ENCODE measurements around the gene CASP14. TPM values are rescaled to one million over a fixed set of nuclear protein-coding genes. Genes with fewer than 3 reads are reported as not detected.

Gene CASP14
- total RNA-seq, 1 experiment from 2014 or later: not detected

DNA sequence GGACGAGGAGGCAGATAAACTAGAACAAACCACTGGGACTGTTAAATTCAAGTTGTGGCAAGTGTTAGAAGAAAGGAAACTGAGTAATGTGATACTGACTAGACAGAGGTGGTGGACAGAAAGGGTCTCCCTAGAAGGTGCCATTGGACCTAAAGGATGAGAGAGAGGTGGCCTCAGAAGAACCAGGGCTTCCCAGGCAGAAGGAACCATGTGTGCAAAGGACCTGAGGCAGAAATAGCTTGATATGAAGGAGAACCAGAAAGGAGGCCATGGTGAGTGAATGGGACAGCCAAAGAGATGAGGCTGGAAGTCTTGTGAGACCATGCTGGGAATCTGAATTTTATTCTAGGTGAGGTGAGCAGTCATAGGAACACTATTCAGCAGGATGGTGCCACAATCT is 55.1 kb downstream of the CASP14 start:
- Mint-ChIP-seq H3K27ac (ENCODE audit: low read depth, unreplicated experiment) (no peak overlapping the region), H3K4me3 (ENCODE audit: unreplicated experiment) (no peak overlapping the region), H3K27me3 (ENCODE audit: insufficient read depth, unreplicated experiment) (no peaks in the 10 kb centered on the region), H3K4me1 (ENCODE audit: insufficient read depth, unreplicated experiment) (peaks cover 15% of the 10 kb centered on the region), H3K9me3 (ENCODE audit: unreplicated experiment) (peaks cover 13% of the 10 kb centered on the region), H3K36me3 (ENCODE audit: insufficient read depth, unreplicated experiment) (peaks cover 6% of the 10 kb centered on the region)
- POLR2A ChIA-PET: no interaction called here
- intact Hi-C loops (cut with micrococcal nuclease): no loop called here
- TF ChIP-seq, protein P1, sequence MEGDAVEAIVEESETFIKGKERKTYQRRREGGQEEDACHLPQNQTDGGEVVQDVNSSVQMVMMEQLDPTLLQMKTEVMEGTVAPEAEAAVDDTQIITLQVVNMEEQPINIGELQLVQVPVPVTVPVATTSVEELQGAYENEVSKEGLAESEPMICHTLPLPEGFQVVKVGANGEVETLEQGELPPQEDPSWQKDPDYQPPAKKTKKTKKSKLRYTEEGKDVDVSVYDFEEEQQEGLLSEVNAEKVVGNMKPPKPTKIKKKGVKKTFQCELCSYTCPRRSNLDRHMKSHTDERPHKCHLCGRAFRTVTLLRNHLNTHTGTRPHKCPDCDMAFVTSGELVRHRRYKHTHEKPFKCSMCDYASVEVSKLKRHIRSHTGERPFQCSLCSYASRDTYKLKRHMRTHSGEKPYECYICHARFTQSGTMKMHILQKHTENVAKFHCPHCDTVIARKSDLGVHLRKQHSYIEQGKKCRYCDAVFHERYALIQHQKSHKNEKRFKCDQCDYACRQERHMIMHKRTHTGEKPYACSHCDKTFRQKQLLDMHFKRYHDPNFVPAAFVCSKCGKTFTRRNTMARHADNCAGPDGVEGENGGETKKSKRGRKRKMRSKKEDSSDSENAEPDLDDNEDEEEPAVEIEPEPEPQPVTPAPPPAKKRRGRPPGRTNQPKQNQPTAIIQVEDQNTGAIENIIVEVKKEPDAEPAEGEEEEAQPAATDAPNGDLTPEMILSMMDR (IDR thresholded peaks at IDR 0.05; ENCODE audit: unreplicated experiment): no peak
- no TSS peak for BruUV-seq (replicated peaks)
- no peak for DNase-seq (ENCODE audit: unreplicated experiment)
- CTCF ChIA-PET: interaction anchor here (1.0 to 2.4 kb wide), 2 partner anchors 12 to 47 kb away, joined by 3 to 18 read pairs; no protein-coding TSS in a partner anchor

DNA sequence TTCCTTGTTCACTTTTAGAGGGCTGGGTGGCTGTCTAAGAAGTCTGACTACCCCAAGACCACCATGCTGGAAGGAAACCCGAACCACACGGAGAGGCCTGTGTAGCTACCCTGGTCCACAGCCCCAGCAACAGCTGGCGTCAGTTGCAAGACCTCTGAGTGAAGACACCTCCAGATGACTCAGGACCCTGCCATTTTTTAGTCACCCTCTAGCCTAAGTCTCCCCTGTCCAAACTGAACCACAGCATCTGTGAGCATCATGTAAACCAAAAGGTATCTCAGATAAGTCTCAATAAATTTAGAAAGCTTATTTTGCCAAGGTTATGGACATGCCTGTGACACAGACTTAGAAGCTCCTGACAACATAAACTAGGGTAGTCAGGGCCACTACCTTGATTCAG is 55.8 kb downstream of the CASP14 start:
- TF ChIP-seq, protein P1 (IDR thresholded peaks at IDR 0.05; ENCODE audit: unreplicated experiment): no peak
- intact Hi-C loops (cut with micrococcal nuclease): no loop called here
- Mint-ChIP-seq H3K36me3 (ENCODE audit: insufficient read depth, unreplicated experiment) (peaks cover 6% of the 10 kb centered on the region), H3K9me3 (ENCODE audit: unreplicated experiment) (peaks cover 13% of the 10 kb centered on the region), H3K27ac (ENCODE audit: low read depth, unreplicated experiment) (no peak overlapping the region), H3K27me3 (ENCODE audit: insufficient read depth, unreplicated experiment) (no peaks in the 10 kb centered on the region), H3K4me3 (ENCODE audit: unreplicated experiment) (no peak overlapping the region), H3K4me1 (ENCODE audit: insufficient read depth, unreplicated experiment) (peaks cover 15% of the 10 kb centered on the region)
- no TSS peak for BruUV-seq (replicated peaks)
- no peak for DNase-seq (ENCODE audit: unreplicated experiment)
- ChIA-PET POLR2A (no interaction called here), CTCF (interaction anchor here (0.6 to 2.4 kb wide), 3 partner anchors 13 to 45 kb away, joined by 3 to 18 read pairs (median 6); no protein-coding TSS in a partner anchor)

DNA sequence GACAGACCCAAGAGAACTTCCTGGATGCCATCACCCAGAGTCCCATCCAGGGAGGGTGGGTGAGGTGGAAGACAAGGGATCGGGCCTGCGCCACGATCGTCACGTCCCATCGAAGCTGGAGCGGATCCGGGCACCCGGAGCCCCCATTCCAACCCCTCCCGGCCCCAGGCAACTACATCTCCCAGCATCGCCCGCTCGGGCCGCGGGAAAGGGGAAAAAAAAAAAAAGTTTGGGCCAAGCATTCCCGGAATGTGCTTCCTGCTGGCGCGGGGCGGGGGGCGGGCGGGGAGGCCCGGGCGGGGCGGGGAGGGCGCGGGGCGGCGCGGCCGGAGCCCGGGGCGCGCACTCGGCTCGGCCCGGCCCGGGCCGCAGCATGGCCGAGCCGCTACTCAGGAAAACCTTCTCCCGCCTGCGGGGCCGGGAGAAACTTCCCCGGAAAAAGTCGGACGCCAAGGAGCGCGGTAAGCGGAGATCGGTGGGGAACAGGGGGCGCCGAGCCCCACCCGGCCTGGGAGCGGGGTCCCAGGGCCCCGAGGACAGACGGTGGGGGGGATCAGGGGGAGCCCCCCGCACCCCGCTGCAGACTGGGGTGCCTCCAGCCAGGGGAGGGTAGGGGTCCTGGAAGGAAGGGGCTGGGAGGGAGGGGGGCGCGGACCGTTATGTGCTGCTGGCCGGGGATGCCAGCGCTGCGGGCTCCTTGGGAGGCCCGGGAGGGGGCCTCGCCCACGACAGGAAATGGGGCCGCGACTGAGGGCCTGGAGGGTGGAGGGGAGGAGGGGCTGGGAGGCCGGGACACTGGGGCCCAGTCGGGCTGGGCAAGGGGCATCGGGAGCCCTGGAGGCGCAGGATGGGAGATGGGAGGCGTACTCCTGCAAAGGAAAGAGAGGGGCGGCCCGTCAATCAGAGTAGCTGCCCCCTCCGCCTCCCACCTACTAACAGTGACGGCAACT is 58.1 kb downstream of the CASP14 start, which contains the start of gene SYDE1:
Gene SYDE1, plus strand, starts transcription at position 341 of the 950 bp plus-strand sequence. Its CDS starts 33 bp downstream, at position 374.
- peaks cover 15% of the 10 kb centered on the region for H3K4me1 Mint-ChIP-seq (ENCODE audit: insufficient read depth, unreplicated experiment)
- no peaks in the 10 kb centered on the region for H3K27me3 Mint-ChIP-seq (ENCODE audit: insufficient read depth, unreplicated experiment)
- H3K27ac Mint-ChIP-seq (ENCODE audit: low read depth, unreplicated experiment): peak within 1 kb of the TSS; percentile 88
- TF ChIP-seq, protein P1 (IDR thresholded peaks at IDR 0.05; ENCODE audit: unreplicated experiment): no peak
- intact Hi-C loops (cut with micrococcal nuclease): loop anchor here (2.0 kb wide), 1 partner anchor 729 kb away; no protein-coding TSS in a partner anchor
- H3K4me3 Mint-ChIP-seq (ENCODE audit: unreplicated experiment): peak within 1 kb of the TSS; percentile 78
- ChIA-PET POLR2A (interaction anchor here (0.9 to 1.2 kb wide), 3 partner anchors 17 to 19 kb away, joined by 3 to 4 read pairs (median 3); no protein-coding TSS in a partner anchor), CTCF (interaction anchor here (0.8 kb wide), 1 partner anchor 17 kb away, joined by 3 read pairs; no protein-coding TSS in a partner anchor)
- H3K36me3 Mint-ChIP-seq (ENCODE audit: insufficient read depth, unreplicated experiment): peaks cover 16% of the 10 kb centered on the region
- BruUV-seq (replicated peaks): no TSS peak
- peak; percentile 46 for DNase-seq (ENCODE audit: unreplicated experiment)
- peaks cover 13% of the 10 kb centered on the region for H3K9me3 Mint-ChIP-seq (ENCODE audit: unreplicated experiment)

Other genes starting within 250 kb of the CASP14 start
- gene OR7A5, start 214.3 kb upstream of the CASP14 start, total RNA-seq (2022): not detected in 2 replicates
- not detected in 2 replicates for gene OR7C1, start 214.3 kb upstream of the CASP14 start, total RNA-seq (2022)
- not detected in 2 replicates for gene OR7A10, start 200.6 kb upstream of the CASP14 start, total RNA-seq (2022)
- not detected in 2 replicates for gene OR7A17, start 163.3 kb upstream of the CASP14 start, total RNA-seq (2022)
- gene OR7C2, start 108.0 kb upstream of the CASP14 start, total RNA-seq (2022): not detected in 2 replicates
- not detected in 2 replicates for gene SLC1A6, start 69.6 kb upstream of the CASP14 start, total RNA-seq (2022)
- not detected in 2 replicates for gene OR1I1, start 32.7 kb downstream of the CASP14 start, total RNA-seq (2022)
- gene SYDE1, start 57.9 kb downstream of the CASP14 start, total RNA-seq (2022): 22.6 and 24.2 TPM in 2 replicates
- gene NOTCH3, start 151.5 kb downstream of the CASP14 start, total RNA-seq (2022): 3.7 and 7.7 TPM in 2 replicates
- 0.96 and 1.1 TPM in 2 replicates for gene EPHX3, start 183.0 kb downstream of the CASP14 start, total RNA-seq (2022)

Data from MCF 10A (cell line).